ENCODE results near the gene TXNRD2.

GRCh38 chr22:19990188-19990587, 48.6 kb upstream of the TXNRD2 start:
- no peak for TF ChIP-seq EZH2 (IDR thresholded peaks at IDR 0.05; ENCODE audit: borderline replicate concordance, insufficient read depth, low read depth, low read length, poor library complexity, severe bottlenecking)
- TF ChIP-seq, protein P1, sequence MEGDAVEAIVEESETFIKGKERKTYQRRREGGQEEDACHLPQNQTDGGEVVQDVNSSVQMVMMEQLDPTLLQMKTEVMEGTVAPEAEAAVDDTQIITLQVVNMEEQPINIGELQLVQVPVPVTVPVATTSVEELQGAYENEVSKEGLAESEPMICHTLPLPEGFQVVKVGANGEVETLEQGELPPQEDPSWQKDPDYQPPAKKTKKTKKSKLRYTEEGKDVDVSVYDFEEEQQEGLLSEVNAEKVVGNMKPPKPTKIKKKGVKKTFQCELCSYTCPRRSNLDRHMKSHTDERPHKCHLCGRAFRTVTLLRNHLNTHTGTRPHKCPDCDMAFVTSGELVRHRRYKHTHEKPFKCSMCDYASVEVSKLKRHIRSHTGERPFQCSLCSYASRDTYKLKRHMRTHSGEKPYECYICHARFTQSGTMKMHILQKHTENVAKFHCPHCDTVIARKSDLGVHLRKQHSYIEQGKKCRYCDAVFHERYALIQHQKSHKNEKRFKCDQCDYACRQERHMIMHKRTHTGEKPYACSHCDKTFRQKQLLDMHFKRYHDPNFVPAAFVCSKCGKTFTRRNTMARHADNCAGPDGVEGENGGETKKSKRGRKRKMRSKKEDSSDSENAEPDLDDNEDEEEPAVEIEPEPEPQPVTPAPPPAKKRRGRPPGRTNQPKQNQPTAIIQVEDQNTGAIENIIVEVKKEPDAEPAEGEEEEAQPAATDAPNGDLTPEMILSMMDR (IDR thresholded peaks at IDR 0.05) = no peak
